NCI-H526 (cell line): Measurements from ENCODE around the gene ANKRD6.

Source experiments
- DNase-seq, 2 experiments: peaks; one replicate each; lab custom pipeline; 2025; lab: John Stamatoyannopoulos, UW

ANKRD6 gene

DNA sequence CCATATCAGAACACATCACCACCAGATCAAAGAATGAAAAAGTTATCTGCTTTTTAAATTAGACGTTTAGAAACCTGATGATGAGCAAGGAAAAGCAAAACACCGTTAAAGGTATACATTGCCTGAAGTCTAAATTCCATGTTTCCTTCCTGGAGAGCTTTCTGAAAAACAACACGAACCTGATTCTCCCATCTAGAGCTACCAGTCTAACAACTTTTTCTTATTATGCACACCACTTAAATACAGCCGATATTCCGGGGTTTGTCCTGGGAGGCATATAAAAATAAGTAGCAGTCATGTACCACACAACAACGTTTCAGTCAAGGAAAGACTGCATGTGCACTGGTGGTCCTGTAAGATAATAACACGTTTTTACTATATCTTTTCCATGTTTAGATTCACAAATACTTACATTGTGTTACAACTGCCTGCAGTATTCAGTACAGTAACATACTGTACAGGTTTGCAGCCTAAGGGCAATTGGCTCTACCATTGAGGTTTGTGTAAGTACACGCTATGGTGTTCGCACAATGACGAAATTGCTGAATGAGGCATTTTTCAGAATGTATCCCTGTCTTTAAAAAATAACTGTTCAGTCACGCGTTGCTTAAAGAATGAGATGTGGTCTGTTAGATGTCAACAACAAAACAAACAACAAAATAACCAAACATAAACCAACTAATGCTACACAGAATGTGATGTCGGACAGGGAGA lies 224.7 kb downstream of the ANKRD6 start:
- no peak for DNase-seq

DNA sequence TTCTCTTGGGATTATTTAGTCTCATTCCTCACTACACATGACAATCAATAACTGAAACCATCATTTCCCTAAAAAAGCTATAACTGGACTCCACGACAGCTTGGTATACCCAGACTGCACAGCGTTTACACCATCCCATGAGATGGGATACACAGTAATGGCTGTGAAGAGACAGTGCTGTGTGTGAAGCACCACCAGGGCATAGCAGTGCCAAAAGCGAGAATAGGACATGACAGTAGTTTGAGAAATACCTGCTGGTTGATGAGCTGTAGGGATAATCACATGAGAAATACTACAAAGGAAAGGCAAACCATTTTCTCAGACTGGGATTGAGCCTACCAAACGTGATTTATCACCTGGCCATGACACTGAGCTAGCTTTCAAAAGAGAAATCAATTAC lies 228.0 kb downstream of the ANKRD6 start:
- DNase-seq, result no peak

DNA sequence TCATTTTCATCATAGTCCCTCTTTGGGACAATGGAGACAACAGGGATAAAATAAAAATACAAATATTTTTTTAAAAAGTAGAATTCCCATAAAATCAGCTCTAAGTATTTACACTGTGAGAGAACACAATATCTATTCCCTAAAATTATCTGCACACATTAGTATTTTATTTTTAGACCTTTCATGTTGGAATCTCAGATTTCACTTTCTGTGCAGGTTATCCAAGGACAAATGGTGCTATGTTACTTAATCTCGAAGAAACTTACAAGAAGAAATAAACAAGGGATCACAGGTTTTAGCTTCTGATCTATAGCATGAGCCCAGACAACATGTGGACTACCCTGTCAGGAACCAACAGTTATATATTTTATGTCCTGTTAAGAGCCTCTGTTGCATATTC lies 228.6 kb downstream of the ANKRD6 start:
- no peak for DNase-seq

DNA sequence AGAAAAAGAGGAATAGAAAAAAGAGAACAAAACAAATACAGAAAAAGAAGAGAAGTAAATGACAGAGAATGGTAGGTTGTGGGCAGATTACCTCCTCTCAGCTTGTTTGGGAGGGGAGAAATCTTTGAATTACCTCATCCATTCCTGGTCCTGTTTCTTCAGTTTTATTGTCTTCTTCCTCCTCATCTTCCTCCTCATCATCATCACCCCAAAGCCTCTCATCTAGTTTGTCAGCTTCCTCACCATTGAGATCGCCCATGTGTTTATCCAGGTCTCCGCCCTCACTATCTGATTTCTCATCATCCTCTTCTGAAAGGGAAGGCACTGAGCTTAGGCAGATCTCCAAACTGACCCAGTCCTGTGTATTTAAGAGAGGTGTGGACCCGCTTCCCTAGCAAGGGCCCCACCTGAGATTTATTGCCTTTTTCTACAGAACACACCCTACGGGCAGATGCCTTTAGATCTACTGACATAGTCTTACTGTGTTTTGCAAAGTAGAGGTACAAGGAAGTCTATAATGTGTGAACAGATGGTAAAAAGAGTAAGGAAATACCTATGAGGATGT lies 229.8 kb downstream of the ANKRD6 start:
- no peak for DNase-seq

DNA sequence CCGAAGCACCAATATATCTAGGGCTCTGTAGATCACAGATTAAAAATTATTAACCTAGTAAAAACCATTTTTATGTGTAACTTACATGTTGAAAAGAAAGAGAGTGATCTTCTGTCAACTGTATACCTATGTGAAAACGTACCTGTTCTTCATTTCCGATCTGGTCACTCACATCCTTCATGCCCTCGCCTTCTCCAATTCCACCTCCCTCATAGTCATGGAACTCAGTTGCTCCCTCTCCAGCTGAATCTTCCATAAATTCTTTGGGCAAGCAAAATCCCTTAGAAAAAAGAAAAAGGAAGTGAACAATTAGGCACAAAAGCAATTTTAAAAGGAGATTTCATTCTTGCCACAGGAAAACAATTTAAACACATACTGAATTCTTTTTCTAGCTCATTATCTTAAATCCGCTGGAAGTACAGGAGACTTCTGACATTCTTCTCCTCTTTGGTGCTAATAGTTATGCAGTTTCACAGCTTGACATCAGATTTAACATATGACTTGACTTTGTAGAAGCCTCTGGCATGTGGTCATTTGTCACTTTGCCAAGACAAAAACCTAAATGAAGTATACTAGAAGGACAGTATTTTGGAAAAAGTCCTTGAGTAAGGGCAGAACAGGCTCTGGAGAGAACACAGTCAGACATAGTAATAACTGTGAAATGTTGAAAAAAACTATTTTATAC lies 235.1 kb downstream of the ANKRD6 start:
- DNase-seq, result no peak

DNA sequence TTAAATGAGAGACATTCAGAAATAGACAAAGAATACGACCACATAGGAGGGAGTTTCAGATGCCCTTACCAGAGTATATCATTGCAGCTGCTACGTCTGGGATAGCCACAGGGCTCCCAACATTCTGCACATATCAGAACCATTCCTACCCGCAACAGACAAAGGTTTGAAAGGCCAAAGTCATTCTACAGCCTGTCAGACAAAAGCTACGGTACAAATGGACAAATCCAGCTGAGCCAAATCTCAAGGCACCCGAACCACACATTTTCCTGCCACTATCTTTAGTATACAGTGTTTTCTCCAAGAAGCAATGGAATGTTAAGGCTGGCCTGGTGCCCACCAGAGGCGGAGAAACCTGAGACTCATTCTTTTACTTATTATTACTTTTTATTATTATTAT lies 236.1 kb downstream of the ANKRD6 start:
- DNase-seq, result no peak

DNA sequence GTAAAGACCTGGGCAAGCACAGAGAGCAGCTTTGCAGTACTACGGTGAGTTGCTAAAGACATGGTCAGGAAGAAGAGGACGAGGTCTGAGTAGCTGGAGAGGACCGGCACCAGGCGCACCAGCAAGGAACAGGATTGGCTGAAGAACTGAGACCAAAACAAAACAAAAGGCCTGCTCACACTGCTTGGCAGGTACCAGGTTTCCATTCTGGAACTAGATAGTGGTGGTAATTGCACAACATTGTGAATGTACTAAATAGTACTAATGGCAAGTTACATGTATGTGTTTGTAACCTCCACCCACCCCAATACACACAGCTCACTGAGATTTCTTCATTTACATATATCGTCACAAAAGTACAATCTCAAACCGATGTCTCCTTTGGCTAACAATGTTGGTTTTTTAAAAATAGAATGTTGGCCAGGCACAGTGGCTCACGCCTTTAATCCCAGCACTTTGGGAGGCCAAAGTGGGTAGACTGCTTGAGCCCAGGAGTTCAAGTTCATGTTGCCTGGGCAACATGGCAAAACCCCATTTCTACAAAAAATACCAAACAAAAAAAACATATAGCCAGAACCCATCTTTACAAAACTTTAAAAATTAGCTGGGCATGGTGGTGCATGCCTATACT lies 238.1 kb downstream of the ANKRD6 start:
- no peak for DNase-seq

DNA sequence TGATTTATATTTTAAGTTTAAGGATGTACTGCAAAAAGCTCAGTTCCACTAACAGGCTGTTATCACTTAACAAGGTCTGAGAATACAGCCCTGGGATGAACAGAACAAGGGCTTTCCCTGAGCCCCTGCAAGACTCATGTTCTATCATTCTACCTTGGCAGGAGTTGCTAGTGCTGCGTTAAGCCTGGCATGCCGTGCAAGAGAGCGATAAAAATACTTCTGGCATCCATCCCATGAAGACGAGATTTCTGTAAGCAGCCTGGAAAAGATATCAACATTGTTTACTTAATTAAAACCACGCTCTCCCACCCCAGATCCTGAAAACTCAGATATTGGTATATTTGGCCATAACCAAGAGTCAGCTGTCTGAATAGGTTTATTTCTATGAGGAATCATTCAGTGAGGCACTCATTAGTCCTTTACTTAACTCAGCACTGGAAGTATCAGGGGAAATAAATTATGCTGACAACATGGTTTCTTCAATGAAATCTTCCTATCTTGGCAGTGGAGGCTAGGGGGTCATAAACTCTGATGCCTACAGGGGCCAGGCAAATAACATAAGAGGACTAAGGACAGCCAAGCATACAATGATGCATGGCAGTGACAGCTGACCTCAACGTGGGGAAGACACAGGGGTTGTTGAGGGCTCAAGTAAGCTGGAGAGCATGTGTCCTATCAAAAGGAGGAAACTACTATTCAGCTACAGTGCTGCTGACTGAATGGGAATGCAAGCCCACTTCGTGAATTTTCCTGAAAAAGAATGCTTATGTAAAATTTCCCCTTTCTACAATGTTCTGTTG lies 243.2 kb downstream of the ANKRD6 start:
- no peak for DNase-seq

DNA sequence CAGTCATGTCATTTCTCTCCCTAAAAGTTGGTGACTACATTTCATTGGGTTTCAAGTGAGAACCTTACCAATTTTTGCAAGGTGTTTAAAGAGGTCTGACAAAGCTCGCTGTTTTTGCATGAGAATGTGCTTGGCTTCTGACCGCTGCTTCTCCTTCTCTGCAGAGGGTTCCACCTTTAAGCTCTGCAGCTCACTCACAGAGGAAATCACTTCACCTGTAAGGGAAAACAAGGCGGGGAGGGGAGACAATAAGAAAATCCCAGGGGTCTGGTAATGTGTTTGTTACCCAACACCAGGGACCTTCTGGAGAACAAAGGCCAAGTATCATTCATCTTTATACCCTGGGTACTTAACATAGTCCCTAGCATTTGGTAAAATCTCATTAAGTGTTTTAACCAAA lies 245.6 kb downstream of the ANKRD6 start:
- no peak for DNase-seq

DNA sequence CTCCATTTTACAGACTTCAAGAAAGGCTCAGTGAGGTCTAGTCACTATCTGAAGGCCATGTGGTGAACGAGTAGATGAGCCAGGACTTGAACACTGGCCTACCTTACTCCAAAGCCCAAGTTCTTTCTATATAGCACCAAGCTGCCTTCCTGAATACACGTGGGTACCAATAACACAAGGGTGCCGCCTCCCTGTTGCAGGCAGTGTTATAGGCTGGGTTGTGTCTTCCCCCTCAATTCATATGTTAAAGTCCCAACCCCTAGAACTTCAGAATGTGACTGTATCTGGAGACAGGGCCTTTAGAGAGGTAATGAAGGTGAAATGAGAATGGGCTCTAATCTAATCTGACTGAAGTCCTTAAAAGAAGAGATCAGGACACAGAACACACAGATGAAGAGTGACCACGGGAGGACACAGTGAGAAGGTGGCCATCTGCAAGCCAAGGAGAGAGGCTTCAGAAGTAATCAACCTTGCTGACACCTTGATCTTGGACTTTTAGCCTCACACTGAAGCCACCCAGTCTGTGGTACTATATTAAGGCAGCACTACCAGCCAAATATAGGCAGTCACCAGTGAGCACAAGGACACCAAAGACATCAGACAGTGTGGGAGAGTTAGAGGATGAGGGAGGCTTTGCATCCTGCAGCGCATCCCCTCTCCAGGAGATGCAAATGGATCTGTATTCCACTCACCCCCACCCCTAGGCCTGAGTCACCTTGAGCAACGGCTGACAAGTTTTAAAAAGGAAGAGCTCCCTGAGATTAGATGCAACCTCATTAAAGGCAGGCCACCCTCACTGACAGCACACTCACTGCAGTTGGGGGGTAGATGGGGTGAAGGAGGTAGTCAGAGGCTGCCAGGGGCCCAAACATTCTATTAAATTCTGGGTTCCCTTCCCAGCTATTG lies 246.5 kb downstream of the ANKRD6 start:
- DNase-seq, result no peak

DNA sequence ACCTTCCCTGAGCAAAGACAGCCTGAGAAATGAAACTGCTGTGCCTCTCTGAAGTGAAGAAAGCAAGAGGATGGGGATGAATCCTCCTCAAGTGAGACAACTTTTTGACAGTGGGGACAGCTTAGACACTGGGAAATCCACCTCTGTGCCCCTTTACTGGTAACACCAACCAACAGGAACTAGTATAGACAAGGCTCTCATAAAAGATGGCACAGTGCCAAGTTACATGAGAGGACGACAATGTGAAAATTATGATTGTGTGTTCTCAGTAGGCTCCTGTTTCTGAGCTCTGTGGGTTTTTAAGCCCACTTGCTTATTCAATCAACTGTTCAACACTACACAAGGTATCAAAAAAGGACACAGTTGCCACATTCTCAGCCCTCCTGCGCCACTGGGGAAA lies 247.2 kb downstream of the ANKRD6 start:
- DNase-seq, result no peak

DNA sequence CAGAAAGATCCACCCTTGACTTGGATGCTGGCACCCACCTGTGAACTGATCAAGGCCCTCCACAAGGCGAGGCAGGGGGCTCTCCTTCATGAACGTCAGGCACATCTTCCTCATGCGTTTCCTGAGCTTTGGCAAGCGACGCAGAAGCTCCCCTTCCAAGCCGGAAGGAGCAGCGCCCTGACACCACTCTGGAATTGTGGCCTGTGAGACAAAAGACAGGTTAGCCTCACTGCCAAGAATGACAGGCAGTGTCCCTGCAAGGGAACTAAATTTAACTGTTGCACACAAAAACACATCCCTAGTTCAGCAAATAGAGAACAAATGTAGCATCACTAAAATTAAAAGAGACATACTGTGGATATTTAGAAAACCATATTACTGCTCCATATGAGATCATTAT lies 247.6 kb downstream of the ANKRD6 start:
- DNase-seq, result no peak

DNA sequence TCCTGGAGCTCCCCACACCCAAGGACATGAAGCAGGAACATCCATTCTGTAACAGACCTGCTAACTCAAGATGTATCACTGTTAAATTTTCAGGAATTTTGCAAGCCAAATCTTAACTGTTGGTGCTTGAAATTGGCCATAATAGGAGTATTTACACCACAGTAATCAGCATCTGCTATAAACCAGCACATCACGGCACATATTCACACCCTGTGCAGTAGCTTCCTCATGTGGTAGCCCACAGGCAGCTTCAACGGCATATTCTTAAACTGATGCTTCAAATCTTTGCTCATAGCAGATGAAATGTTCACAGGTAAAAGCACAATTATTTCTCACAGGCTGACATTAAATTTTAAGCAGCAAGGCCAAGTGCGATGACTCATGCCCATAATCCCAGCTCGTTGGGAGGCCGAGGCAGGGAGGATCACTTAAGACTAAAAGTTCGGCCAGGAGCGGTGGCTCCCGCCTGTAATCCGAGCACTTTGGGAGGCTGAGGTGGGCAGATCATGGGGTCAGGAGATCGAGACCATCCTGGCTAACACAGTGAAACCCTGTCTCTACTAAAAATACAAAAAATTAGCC lies 249.1 kb downstream of the ANKRD6 start:
- no peak for DNase-seq

DNA sequence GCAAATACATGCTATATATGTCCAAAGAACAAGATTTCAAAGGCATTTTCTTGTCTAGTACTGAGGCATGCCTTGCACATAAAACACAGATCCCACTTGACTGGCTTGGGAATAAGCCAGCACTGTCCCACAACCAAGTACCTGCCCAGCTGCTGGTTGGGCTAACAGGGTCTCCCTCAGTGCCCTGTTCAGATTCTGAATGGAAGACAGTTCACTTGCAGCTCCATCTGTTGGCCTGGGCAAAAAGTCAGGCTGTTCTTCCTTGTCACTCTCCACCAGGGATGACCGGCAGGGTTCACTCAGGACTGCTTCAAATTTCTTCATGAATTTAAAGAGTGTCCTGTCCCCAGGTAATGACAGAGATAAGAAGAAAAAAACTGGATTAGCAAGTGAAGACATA lies 250.0 kb downstream of the ANKRD6 start:
- no peak for DNase-seq
